A673 (cell line): ENCODE data around the gene STARD3. TPM values are rescaled to one million over a fixed set of nuclear protein-coding genes. Genes with fewer than 3 reads are reported as not detected.

ENCODE experiments used
- BruUV-seq: library from RNA; stranded (reverse); fragments of 400-500 nt; replicated peaks from 2 replicates; lab custom pipeline; 2021; lab: Mats Ljungman, UMichigan
- CTCF ChIA-PET: fragments of 300-600 bp; sonication (Branson Sonifier 250); formaldehyde crosslinking; loops from one replicate; lab custom pipeline; 2022; ENCODE audit warnings: antibody characterized with exemption; lab: Charles Lee
- POLR2A ChIA-PET: fragments of 300-600 bp; sonication (Branson Sonifier 250); formaldehyde crosslinking; loops from one replicate; lab custom pipeline; 2022; ENCODE audit warnings: antibody characterized with exemption; ENCODE audit not compliant: low non-redundant PET; lab: Charles Lee
- DNase-seq: peaks from one replicate; pipeline ENCODE4 v3.0.0-alpha.2; 2015; ENCODE audit warnings: low spot score
- H3K27ac ChIP-seq: fragments of 200-600 bp; sonication (generic); 2 replicates; pipeline ENCODE4 v1.5.1; 2016; ENCODE audit warnings: mixed run types, low read depth, mild to moderate bottlenecking, mixed read lengths, antibody characterized with exemption, low read length; ENCODE audit not compliant: poor library complexity, severe bottlenecking
- H3K27me3 ChIP-seq: fragments of 200-600 bp; sonication (generic); replicated peaks from 2 replicates; pipeline ENCODE4 v1.6.1; 2017; ENCODE audit warnings: mixed run types, low read depth, mild to moderate bottlenecking, mixed read lengths, antibody characterized with exemption, low read length; ENCODE audit not compliant: insufficient read depth, poor library complexity
- H3K36me3 ChIP-seq: fragments of 200-600 bp; sonication (generic); 2 replicates; pipeline ENCODE4 v1.6.1; 2016; ENCODE audit warnings: mixed run types, mild to moderate bottlenecking, mixed read lengths, antibody characterized with exemption, low read length; ENCODE audit not compliant: insufficient read depth, poor library complexity, severe bottlenecking
- H3K4me1 ChIP-seq: fragments of 200-600 bp; sonication (generic); 2 replicates; pipeline ENCODE4 v1.6.1; 2017; ENCODE audit warnings: mixed run types, mild to moderate bottlenecking, mixed read lengths, antibody characterized with exemption, low read length; ENCODE audit not compliant: insufficient read depth, poor library complexity, severe bottlenecking
- H3K4me3 ChIP-seq: fragments of 200-600 bp; sonication (generic); 2 replicates; pipeline ENCODE4 v1.5.1; 2016; ENCODE audit warnings: low read depth, mixed run types, mild to moderate bottlenecking, mixed read lengths, low read length; ENCODE audit not compliant: poor library complexity, severe bottlenecking
- H3K9me3 ChIP-seq: fragments of 200-600 bp; sonication (generic); 2 replicates; pipeline ENCODE4 v1.6.1; 2016; ENCODE audit warnings: mixed run types, low read depth, mild to moderate bottlenecking, mixed read lengths, antibody characterized with exemption, low read length; ENCODE audit not compliant: poor library complexity, severe bottlenecking
- CTCF ChIP-seq: fragments of 300-800, 200-600 bp; sonication (generic); conservative IDR thresholded peaks from 2 replicates; pipeline ENCODE4 v1.5.1; 2017; ENCODE audit warnings: low read depth, mild to moderate bottlenecking, antibody characterized with exemption, low read length, moderate library complexity, mixed read lengths
- EZH2 ChIP-seq: fragments of 200-600 bp; sonication (generic); IDR thresholded peaks from 2 replicates; pipeline ENCODE4 v1.6.1; 2017; ENCODE audit warnings: borderline replicate concordance, low read depth, mild to moderate bottlenecking, mixed read lengths, antibody characterized with exemption, low read length; ENCODE audit not compliant: poor library complexity, severe bottlenecking
- intact Hi-C: fragments of 100-400 bp; cut with micrococcal nuclease; formaldehyde crosslinking; loops from one replicate; pipeline ENCODE4 v1.10.0; 2022; ENCODE audit not compliant: unreplicated experiment
- total RNA-seq: library from RNA; stranded (reverse); gene quantifications from 2 replicates; pipeline ENCODE4 v1.2.3, GENCODE V29; 2021

The STARD3 gene
- total RNA-seq, 1 experiment from 2014 or later, result 21.3 TPM

- no peaks in the 10 kb centered on the region for H3K4me1 ChIP-seq
- no peaks in the 10 kb centered on the region for H3K9me3 ChIP-seq
- H3K36me3 ChIP-seq, result no peaks in the 10 kb centered on the region
- ChIA-PET CTCF (no interaction called here), POLR2A (no interaction called here)
- BruUV-seq, result no TSS peak
- H3K4me3 ChIP-seq, result no peak overlapping the region
- no peak for DNase-seq
- H3K27me3 ChIP-seq, result peaks cover 90% of the 10 kb centered on the region
- TF ChIP-seq EZH2 (peak; percentile 91), CTCF (no peak)
- intact Hi-C loops, result no loop called here
- H3K27ac ChIP-seq, result no peak overlapping the region
Measured at GRCh38 chr17:39598630-39599003, 38.3 kb upstream of the STARD3 start.

- intact Hi-C loops, result no loop called here
- no peak for TF ChIP-seq CTCF
- TF ChIP-seq EZH2, result peak; percentile 97
- ChIA-PET CTCF (no interaction called here), POLR2A (no interaction called here)
- no peak for DNase-seq
- H3K9me3 ChIP-seq, result no peaks in the 10 kb centered on the region
- H3K27me3 ChIP-seq, result peaks cover 95% of the 10 kb centered on the region
- H3K4me1 ChIP-seq, result no peaks in the 10 kb centered on the region
- H3K4me3 ChIP-seq, result no peak overlapping the region
- no peaks in the 10 kb centered on the region for H3K36me3 ChIP-seq
- H3K27ac ChIP-seq, result no peak overlapping the region
- BruUV-seq, result no TSS peak
Measured at GRCh38 chr17:39599004-39599664, 37.8 kb upstream of the STARD3 start.

DNA sequence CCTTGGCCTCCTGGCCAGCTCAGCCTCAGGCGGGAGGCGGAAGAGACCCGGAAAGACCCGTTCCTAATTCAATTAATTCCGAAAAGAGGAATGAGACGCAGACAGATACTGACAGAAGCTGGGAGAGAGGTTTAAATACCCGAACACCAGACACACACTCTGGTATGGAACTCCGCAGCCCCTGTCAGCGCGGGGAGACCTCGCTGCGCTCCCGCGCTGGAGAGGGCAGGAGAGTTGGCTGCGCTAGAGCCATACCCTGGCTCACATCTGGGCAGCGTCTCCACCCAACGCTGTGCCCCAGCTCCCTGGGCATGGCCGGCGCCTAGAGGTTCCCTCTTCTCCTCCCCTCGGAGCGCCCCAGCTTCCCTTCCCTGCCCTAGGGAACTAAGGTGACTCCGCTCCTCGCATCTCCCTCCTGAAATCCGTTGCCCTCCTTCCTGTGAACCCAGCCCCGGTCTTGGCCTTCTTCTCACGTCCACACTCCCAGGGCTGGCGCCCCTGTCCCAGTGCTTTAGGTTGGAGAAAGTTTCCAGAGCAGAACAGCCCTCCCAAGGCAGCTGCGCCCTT, 37.2 kb upstream of the STARD3 start:
- BruUV-seq, result no TSS peak
- no peak for DNase-seq
- intact Hi-C loops, result no loop called here
- H3K36me3 ChIP-seq, result no peaks in the 10 kb centered on the region
- POLR2A ChIA-PET, result no interaction called here
- CTCF ChIA-PET, result no interaction called here
- no peaks in the 10 kb centered on the region for H3K9me3 ChIP-seq
- H3K27me3 ChIP-seq, result peaks cover 100% of the 10 kb centered on the region
- H3K27ac ChIP-seq, result no peak overlapping the region
- H3K4me3 ChIP-seq, result no peak overlapping the region
- TF ChIP-seq CTCF, result no peak
- peak; percentile 1 for TF ChIP-seq EZH2
- no peaks in the 10 kb centered on the region for H3K4me1 ChIP-seq
